ENCODE results near the gene FAHD2A.

DNA sequence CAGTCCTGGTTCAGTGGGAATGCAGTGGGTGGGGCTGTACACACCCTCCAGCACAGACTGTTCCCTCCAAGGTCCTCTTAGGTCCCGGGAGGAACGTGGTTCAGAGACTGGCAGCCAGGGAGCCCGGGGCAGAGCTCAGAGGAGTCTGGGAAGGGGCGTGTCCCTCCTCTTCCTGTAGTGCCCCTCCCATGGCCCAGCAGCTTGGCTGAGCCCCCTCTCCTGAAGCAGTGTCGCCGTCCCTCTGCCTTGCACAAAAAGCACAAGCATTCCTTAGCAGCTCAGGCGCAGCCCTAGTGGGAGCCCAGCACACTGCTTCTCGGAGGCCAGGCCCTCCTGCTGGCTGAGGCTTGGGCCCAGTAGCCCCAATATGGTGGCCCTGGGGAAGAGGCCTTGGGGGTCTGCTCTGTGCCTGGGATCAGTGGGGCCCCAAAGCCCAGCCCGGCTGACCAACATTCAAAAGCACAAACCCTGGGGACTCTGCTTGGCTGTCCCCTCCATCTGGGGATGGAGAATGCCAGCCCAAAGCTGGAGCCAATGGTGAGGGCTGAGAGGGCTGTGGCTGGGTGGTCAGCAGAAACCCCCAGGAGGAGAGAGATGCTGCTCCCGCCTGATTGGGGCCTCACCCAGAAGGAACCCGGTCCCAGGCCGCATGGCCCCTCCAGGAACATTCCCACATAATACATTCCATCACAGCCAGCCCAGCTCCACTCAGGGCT, 17.5 kb upstream of the FAHD2A start:
- TF ChIP-seq, protein P1, sequence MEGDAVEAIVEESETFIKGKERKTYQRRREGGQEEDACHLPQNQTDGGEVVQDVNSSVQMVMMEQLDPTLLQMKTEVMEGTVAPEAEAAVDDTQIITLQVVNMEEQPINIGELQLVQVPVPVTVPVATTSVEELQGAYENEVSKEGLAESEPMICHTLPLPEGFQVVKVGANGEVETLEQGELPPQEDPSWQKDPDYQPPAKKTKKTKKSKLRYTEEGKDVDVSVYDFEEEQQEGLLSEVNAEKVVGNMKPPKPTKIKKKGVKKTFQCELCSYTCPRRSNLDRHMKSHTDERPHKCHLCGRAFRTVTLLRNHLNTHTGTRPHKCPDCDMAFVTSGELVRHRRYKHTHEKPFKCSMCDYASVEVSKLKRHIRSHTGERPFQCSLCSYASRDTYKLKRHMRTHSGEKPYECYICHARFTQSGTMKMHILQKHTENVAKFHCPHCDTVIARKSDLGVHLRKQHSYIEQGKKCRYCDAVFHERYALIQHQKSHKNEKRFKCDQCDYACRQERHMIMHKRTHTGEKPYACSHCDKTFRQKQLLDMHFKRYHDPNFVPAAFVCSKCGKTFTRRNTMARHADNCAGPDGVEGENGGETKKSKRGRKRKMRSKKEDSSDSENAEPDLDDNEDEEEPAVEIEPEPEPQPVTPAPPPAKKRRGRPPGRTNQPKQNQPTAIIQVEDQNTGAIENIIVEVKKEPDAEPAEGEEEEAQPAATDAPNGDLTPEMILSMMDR (IDR thresholded peaks at IDR 0.05) = no peak
- no peak for TF ChIP-seq POLR2A (IDR thresholded peaks at IDR 0.05)
